GM23248 (cell line): ENCODE results near the gene EFCAB8. TPM values are rescaled to one million over a fixed set of nuclear protein-coding genes. Genes with fewer than 3 reads are reported as not detected.

Source experiments
- DNase-seq: peaks from one replicate; pipeline ENCODE4 v3.0.0-alpha.2; 2015
- H2AFZ ChIP-seq: fragments of 200-600 bp; sonication (generic); 2 replicates; pipeline ENCODE4 v1.6.1; 2016; ENCODE audit warnings: antibody characterized with exemption
- H3F3A ChIP-seq: fragments of 200-600 bp; sonication (generic); 2 replicates; pipeline ENCODE4 v1.6.1; 2016; ENCODE audit warnings: mild to moderate bottlenecking, antibody characterized with exemption, mixed run types; ENCODE audit not compliant: insufficient read depth
- H3K27ac ChIP-seq: fragments of 200-600 bp; sonication (generic); 2 replicates; pipeline ENCODE4 v1.5.1; 2016; ENCODE audit warnings: mild to moderate bottlenecking
- H3K27me3 ChIP-seq: fragments of 200-600 bp; sonication (generic); replicated peaks from 2 replicates; pipeline ENCODE4 v1.6.1; 2016; ENCODE audit warnings: mild to moderate bottlenecking; ENCODE audit not compliant: insufficient read depth
- H3K36me3 ChIP-seq: fragments of 200-600 bp; sonication (generic); 2 replicates; pipeline ENCODE4 v1.6.1; 2016; ENCODE audit warnings: low read depth, mild to moderate bottlenecking
- H3K4me1 ChIP-seq: fragments of 200-600 bp; sonication (generic); 2 replicates; pipeline ENCODE4 v1.6.1; 2016; ENCODE audit warnings: mild to moderate bottlenecking; ENCODE audit not compliant: insufficient read depth
- H3K4me2 ChIP-seq: fragments of 200-600 bp; sonication (generic); one replicate; pipeline ENCODE4 v1.6.1; 2016; ENCODE audit warnings: mild to moderate bottlenecking; ENCODE audit not compliant: unreplicated experiment
- H3K4me3 ChIP-seq: fragments of 200-600 bp; sonication (generic); 2 replicates; pipeline ENCODE4 v1.5.1; 2016; ENCODE audit warnings: mild to moderate bottlenecking
- H3K79me2 ChIP-seq: fragments of 200-600 bp; sonication (generic); 2 replicates; pipeline ENCODE4 v1.6.1; 2016; ENCODE audit warnings: mild to moderate bottlenecking; ENCODE audit not compliant: insufficient read depth
- H3K9ac ChIP-seq: fragments of 200-600 bp; sonication (generic); 2 replicates; pipeline ENCODE4 v1.6.1; 2016; ENCODE audit warnings: mild to moderate bottlenecking
- H3K9me2 ChIP-seq: fragments of 200-600 bp; sonication (generic); 2 replicates; pipeline ENCODE4 v1.6.1; 2016; ENCODE audit warnings: mixed run types, mild to moderate bottlenecking, moderate library complexity; ENCODE audit not compliant: insufficient read depth
- H3K9me3 ChIP-seq: fragments of 200-600 bp; sonication (generic); one replicate; pipeline ENCODE4 v1.6.1; 2017; ENCODE audit warnings: low read depth
- H4K20me1 ChIP-seq: fragments of 200-600 bp; sonication (generic); 2 replicates; pipeline ENCODE4 v1.6.0; 2016; ENCODE audit not compliant: insufficient read depth
- EZH2 ChIP-seq: fragments of 200-600 bp; sonication (generic); IDR thresholded peaks from 2 replicates; pipeline ENCODE4 v1.6.1; 2018; ENCODE audit warnings: antibody characterized with exemption, mild to moderate bottlenecking; ENCODE audit not compliant: insufficient read depth, poor library complexity, severe bottlenecking
- EZH2phosphoT487 ChIP-seq: fragments of 200-600 bp; sonication (generic); IDR thresholded peaks from 2 replicates; pipeline ENCODE4 v1.6.1; 2018; ENCODE audit warnings: antibody characterized with exemption, moderate library complexity, mild to moderate bottlenecking, low read depth; ENCODE audit not compliant: insufficient read depth
- WGBS, 2 experiments: methylation state at CpG; one replicate each; pipeline ENCODE4 v1.1.6; 2015 to 2017; ENCODE audit warnings: low lambda C conversion rate in 2 of 2, low coverage in 1 of 2; ENCODE audit errors: missing lambda C conversion rate in 2 of 2; 5-methylcytosine and 5-hydroxymethylcytosine counted together
- in situ Hi-C: fragments of 300-500 bp; cut with MboI; formaldehyde crosslinking; loops from 2 replicates; pipeline ENCODE4 v1.15.0; 2020
- polyA plus RNA-seq: library from polyadenylated mRNA; unstranded; fragments of >200 nt; fragmentation: Nextera tagmentation; extraction: Ambion mirVana; gene quantifications from 2 replicates; pipeline ENCODE4 v1.2.1, GENCODE V29; 2016
- total RNA-seq: library from RNA; depleted of rRNA; stranded (reverse); fragments of >200 nt; shearing (Covaris generic); gene quantifications from 2 replicates; pipeline ENCODE4 v1.2.3, GENCODE V29; 2014

Gene EFCAB8
- total and polyA plus RNA-seq, 2 experiments from 2014 or later: not detected

GRCh38 chr20:32819992-32820697 lies 38.6 kb upstream of the EFCAB8 start:
- in situ Hi-C loops: no loop called here

DNA sequence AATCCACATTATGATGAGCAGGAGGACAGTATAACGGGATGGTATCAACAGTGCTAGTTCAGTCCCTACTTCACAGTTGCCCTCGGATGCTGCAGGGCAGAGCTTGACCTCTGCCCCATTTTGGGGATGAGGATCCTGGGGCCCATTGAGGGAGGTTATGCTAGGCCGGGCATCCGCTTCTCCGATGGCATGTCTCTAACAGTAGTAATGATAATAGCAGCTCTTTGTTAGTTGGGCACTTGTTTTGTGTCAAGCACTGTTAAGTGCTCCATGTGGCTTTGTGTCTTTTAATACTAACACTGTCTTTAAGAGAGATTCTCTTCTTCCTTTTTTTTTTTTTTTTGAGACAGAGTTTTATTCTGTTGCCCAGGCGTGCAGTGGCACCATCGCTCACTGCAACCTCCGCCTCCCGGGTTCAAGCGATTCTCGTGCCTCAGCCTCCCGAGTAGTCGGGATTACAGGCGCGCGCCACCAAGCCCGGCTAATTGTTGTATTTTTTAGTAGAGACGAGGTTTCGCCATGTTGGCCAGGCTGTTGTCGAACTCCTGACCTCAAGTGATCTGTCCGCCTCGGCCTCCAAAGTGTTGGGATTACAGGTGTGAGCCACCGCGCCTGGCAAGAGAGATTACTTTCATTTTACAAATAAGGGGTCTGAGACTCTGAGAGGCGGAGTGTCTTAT lies 37.9 kb upstream of the EFCAB8 start:
- Histone ChIP-seq H3K79me2 (peaks cover 57% of the 10 kb centered on the region), H3K27me3 (no peaks in the 10 kb centered on the region), H3K4me2 (peak overlapping the region; percentile 97), H3K36me3 (no peaks in the 10 kb centered on the region), H3K9me3 (no peaks in the 10 kb centered on the region), H3K27ac (peak overlapping the region; percentile 53), H3F3A (peaks cover 40% of the 10 kb centered on the region), H2AFZ (peak overlapping the region; percentile 1; the same call in 1 of the 2 replicates), H3K9me2 (no peaks in the 10 kb centered on the region), H3K4me1 (peaks cover 41% of the 10 kb centered on the region), H4K20me1 (peaks cover 18% of the 10 kb centered on the region), H3K9ac (peak overlapping the region; percentile 85), H3K4me3 (peak overlapping the region; percentile 92)
- TF ChIP-seq EZH2phosphoT487: no peak
- TF ChIP-seq EZH2: no peak
- no peak for DNase-seq
- in situ Hi-C loops: no loop called here
- WGBS, 2 experiments: 73 to 76% methylated on average over 24 to 25 of the region's 25 CpGs

More at GRCh38 chr20:32819992-32820697, 38.6 kb upstream of the EFCAB8 start:
- 1% methylated on average over 23 to 53 of the region's 58 CpGs for WGBS, 2 experiments
- TF ChIP-seq EZH2: no peak
- no peak for TF ChIP-seq EZH2phosphoT487
- H3K27ac ChIP-seq: peak overlapping the region; percentile 53
- peak; percentile 83 for DNase-seq
- peaks cover 50% of the 10 kb centered on the region for H3K79me2 ChIP-seq
- H3K36me3 ChIP-seq: no peaks in the 10 kb centered on the region
- H3K9me2 ChIP-seq: no peaks in the 10 kb centered on the region
- peak overlapping the region; percentile 1; the same call in 1 of the 2 replicates for H2AFZ ChIP-seq
- H3K4me1 ChIP-seq: peaks cover 41% of the 10 kb centered on the region
- H3K27me3 ChIP-seq: no peaks in the 10 kb centered on the region
- H3K9me3 ChIP-seq: no peaks in the 10 kb centered on the region
- peaks cover 18% of the 10 kb centered on the region for H4K20me1 ChIP-seq
- peak overlapping the region; percentile 97 for H3K4me2 ChIP-seq
- peak overlapping the region; percentile 92 for H3K4me3 ChIP-seq
- H3K9ac ChIP-seq: peak overlapping the region; percentile 85
- H3F3A ChIP-seq: peaks cover 39% of the 10 kb centered on the region

DNA sequence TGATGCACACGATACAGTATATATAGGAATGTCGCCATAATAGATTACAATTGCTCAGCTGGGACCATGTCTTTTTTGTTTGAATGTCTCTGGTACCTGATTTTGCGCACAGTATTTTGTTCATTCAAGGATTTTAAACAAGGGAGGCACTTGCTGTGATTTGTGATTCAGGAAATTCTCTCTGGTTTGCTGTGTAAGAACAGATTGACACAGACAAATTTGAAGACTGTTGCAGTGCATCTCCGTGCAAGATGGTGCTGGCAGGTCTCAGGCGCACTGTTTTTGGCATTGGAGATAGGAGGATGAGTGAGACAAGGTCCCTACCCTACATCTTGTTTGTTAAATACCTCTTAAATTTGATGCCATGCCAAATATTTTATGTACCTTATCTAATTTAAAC lies 36.5 kb upstream of the EFCAB8 start:
- Histone ChIP-seq H3K9me2 (no peaks in the 10 kb centered on the region), H3K27me3 (no peaks in the 10 kb centered on the region), H3K9ac (peak overlapping the region; percentile 77), H4K20me1 (peaks cover 18% of the 10 kb centered on the region), H3K4me2 (peak overlapping the region; percentile 97), H3K27ac (peak overlapping the region; percentile 93), H3K4me3 (peak overlapping the region; percentile 92), H3K36me3 (peaks cover 7% of the 10 kb centered on the region; the same call in 1 of the 2 replicates), H3K79me2 (peaks cover 71% of the 10 kb centered on the region), H3K4me1 (peaks cover 41% of the 10 kb centered on the region), H2AFZ (no peak overlapping the region), H3K9me3 (no peaks in the 10 kb centered on the region), H3F3A (peaks cover 40% of the 10 kb centered on the region)
- WGBS, 2 experiments: 52 to 58% methylated on average over 5 of the region's 5 CpGs
- TF ChIP-seq EZH2: no peak
- DNase-seq: no peak
- in situ Hi-C loops: no loop called here

DNA sequence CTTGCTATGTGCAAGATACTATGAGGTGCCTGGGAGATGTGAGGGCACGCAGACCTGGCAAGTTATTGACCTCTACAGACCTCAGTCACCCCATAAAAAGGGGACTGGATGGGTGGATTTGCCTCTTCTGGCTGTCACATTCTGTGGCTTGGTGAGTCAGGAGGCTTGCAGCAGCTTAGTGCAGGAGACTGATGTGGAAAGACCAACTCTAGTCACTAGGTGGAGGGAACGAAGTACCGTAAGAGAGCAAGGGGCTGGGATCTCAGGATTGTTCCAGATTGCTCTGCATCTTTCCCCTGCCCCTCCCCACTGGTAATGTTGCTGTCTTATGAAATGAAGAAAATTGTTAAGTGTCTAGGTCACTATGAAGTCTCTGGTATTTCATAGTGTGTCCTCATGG lies 35.6 kb upstream of the EFCAB8 start:
- Histone ChIP-seq H3K36me3 (peaks cover 9% of the 10 kb centered on the region; the same call in 1 of the 2 replicates), H2AFZ (no peak overlapping the region), H3K4me2 (peak overlapping the region; percentile 97), H3K4me3 (peak overlapping the region; percentile 92), H4K20me1 (peaks cover 18% of the 10 kb centered on the region), H3F3A (peaks cover 43% of the 10 kb centered on the region), H3K79me2 (peaks cover 79% of the 10 kb centered on the region), H3K9me2 (no peaks in the 10 kb centered on the region), H3K4me1 (peaks cover 45% of the 10 kb centered on the region), H3K9ac (peak overlapping the region; percentile 77), H3K27ac (peak overlapping the region; percentile 93), H3K27me3 (no peaks in the 10 kb centered on the region), H3K9me3 (no peaks in the 10 kb centered on the region)
- TF ChIP-seq EZH2phosphoT487 (no peak), EZH2 (no peak)
- in situ Hi-C loops: no loop called here
- DNase-seq: peak; percentile 94
- WGBS, 2 experiments: 17 to 28% methylated on average over 3 of the region's 3 CpGs
